Mesodermal cell (in vitro differentiated cells): ENCODE measurements around the gene OR10W1.

Experiments used
- H3K27ac ChIP-seq: 2 replicates; pipeline ENCODE4 v1.7.0; 2013; ENCODE audit warnings: mild to moderate bottlenecking, low read depth, low read length, moderate library complexity; ENCODE audit not compliant: severe bottlenecking
- H3K36me3 ChIP-seq: 2 replicates; pipeline ENCODE4 v1.7.1; 2013; ENCODE audit warnings: mild to moderate bottlenecking, low read length, moderate library complexity; ENCODE audit not compliant: control insufficient read depth, insufficient read depth
- H3K4me1 ChIP-seq: one replicate; pipeline ENCODE4 v1.7.1; 2013; ENCODE audit warnings: mild to moderate bottlenecking, low read length; ENCODE audit not compliant: insufficient read depth, control insufficient read depth, poor library complexity, severe bottlenecking
- H3K4me3 ChIP-seq: 2 replicates; pipeline ENCODE4 v1.7.0; 2013; ENCODE audit warnings: low read length, control low read depth, mild to moderate bottlenecking; ENCODE audit not compliant: insufficient read depth, poor library complexity, severe bottlenecking; ENCODE audit errors: extremely low read depth
- H3K9me3 ChIP-seq: 2 replicates; pipeline ENCODE4 v1.7.1; 2013; ENCODE audit warnings: mild to moderate bottlenecking, low read length, moderate library complexity; ENCODE audit not compliant: control insufficient read depth
- WGBS, 2 experiments: methylation state at CpG; one replicate each; pipeline ENCODE4 v1.1.5; 2013; ENCODE audit warnings: missing lambda C conversion rate in 2 of 2; ENCODE audit not compliant: insufficient coverage in 2 of 2; 5-methylcytosine and 5-hydroxymethylcytosine counted together

Gene OR10W1

GRCh38 chr11:58243954-58244353 lies 24.1 kb downstream of the OR10W1 start:
- H3K36me3 ChIP-seq: no peaks in the 10 kb centered on the region
- no peaks in the 10 kb centered on the region for H3K4me1 ChIP-seq
- H3K4me3 ChIP-seq: no peak overlapping the region
- no peak overlapping the region for H3K27ac ChIP-seq
- H3K9me3 ChIP-seq: peaks cover 5% of the 10 kb centered on the region
- no CpG with 5 or more reads among the region's 2 CpGs for WGBS, 2 experiments

GRCh38 chr11:58227956-58228615 lies 40.0 kb downstream of the OR10W1 start:
- H3K4me1 ChIP-seq: no peaks in the 10 kb centered on the region
- 92 to 97% methylated on average over 29 to 32 of the region's 32 CpGs for WGBS, 2 experiments
- H3K4me3 ChIP-seq: no peak overlapping the region
- H3K9me3 ChIP-seq: no peaks in the 10 kb centered on the region
- no peaks in the 10 kb centered on the region for H3K36me3 ChIP-seq
- no peak overlapping the region for H3K27ac ChIP-seq

DNA sequence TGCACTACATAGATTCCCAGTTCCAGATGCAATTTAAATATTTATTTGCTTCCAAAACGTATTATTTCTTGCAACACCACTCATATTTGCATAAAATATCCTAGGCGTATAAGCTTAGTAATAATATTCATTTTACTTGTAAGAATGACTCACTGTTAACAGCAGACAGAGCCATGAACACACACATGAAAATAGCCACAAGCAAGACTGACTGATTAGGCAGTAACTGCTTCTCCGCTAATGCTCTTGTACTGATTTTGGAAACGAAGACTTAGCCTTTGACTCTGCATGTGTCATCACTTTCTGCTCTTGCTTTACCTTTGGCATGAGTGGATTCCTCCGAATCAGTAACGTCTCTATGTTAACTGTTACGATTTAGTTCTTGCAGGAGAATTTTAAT lies 45.3 kb downstream of the OR10W1 start:
- WGBS, 2 experiments: 80 to 86% methylated on average over 2 to 4 of the region's 7 CpGs
- H3K36me3 ChIP-seq: no peaks in the 10 kb centered on the region

More for the DNA sequence above, 45.3 kb downstream of the OR10W1 start:
- H3K4me3 ChIP-seq: no peak overlapping the region
- H3K27ac ChIP-seq: no peak overlapping the region
- H3K4me1 ChIP-seq: no peaks in the 10 kb centered on the region
- H3K9me3 ChIP-seq: no peaks in the 10 kb centered on the region
